ENCODE results near the gene GNAQ. TPM values are rescaled to one million over a fixed set of nuclear protein-coding genes. Genes with fewer than 3 reads are reported as not detected.
"Not testable (repeated sequence)": the region's sequence is repeated elsewhere in the genome, so short reads cannot be mapped to it uniquely, and the experiment has no call there.

The GNAQ gene
- total RNA-seq, 1 donor, result 53.1 TPM

- no peak for DNase-seq (ENCODE audit: low read depth)
- no peak for TF ChIP-seq CTCF (IDR thresholded peaks at IDR 0.05; ENCODE audit: insufficient read depth, low read depth, low read length)
- no peak overlapping the region for H3K4me3 ChIP-seq (ENCODE audit: low read depth, low read length)
Observed at GRCh38 chr9:77719321-77719720, 312.3 kb downstream of the GNAQ start.

GRCh38 chr9:77718298-77718640 is 313.3 kb downstream of the GNAQ start:
- not testable (repeated sequence) for H3K4me3 ChIP-seq (ENCODE audit: low read depth, low read length); DNase-seq (ENCODE audit: low read depth)

- peak; percentile 86 for DNase-seq (ENCODE audit: low read depth)
Observed at GRCh38 chr9:77717608-77718297, 313.9 kb downstream of the GNAQ start.

GRCh38 chr9:77714077-77714549 is 317.5 kb downstream of the GNAQ start:
- TF ChIP-seq CTCF (IDR thresholded peaks at IDR 0.05; ENCODE audit: insufficient read depth, low read depth, low read length), result no peak
- DNase-seq (ENCODE audit: low read depth), result peak; percentile 59
- H3K4me3 ChIP-seq (ENCODE audit: low read depth, low read length), result no peak overlapping the region

More at GRCh38 chr9:77717608-77718297, 313.9 kb downstream of the GNAQ start:
- not testable (repeated sequence) for H3K4me3 ChIP-seq (ENCODE audit: low read depth, low read length)

- peak; percentile 82 for DNase-seq (ENCODE audit: low read depth)
- TF ChIP-seq CTCF (IDR thresholded peaks at IDR 0.05; ENCODE audit: insufficient read depth, low read depth, low read length), result no peak
- H3K4me3 ChIP-seq (ENCODE audit: low read depth, low read length), result no peak overlapping the region
Observed at GRCh38 chr9:77712533-77713130, 319.0 kb downstream of the GNAQ start.

GRCh38 chr9:77710965-77711648 is 320.5 kb downstream of the GNAQ start:
- TF ChIP-seq CTCF (IDR thresholded peaks at IDR 0.05; ENCODE audit: insufficient read depth, low read depth, low read length), result no peak
- no peak for DNase-seq (ENCODE audit: low read depth)
- no peak overlapping the region for H3K4me3 ChIP-seq (ENCODE audit: low read depth, low read length)

GRCh38 chr9:77710316-77710715 is 321.3 kb downstream of the GNAQ start:
- no peak for TF ChIP-seq CTCF (IDR thresholded peaks at IDR 0.05; ENCODE audit: insufficient read depth, low read depth, low read length)

More at GRCh38 chr9:77710316-77710715, 321.3 kb downstream of the GNAQ start:
- DNase-seq (ENCODE audit: low read depth), result peak; percentile 14
- H3K4me3 ChIP-seq (ENCODE audit: low read depth, low read length), result no peak overlapping the region

Measured in fibroblast of villous mesenchyme (primary cell).